Islet precursor cell (in vitro differentiated cells): ENCODE measurements around the gene DAAM2.

Experiments used
- DNase-seq: peaks from one replicate; pipeline ENCODE4 v3.0.0-alpha.2; 2018

DAAM2 gene

GRCh38 chr6:39849764-39850163 is 57.6 kb downstream of the DAAM2 start:
- DNase-seq: peak; percentile 69

GRCh38 chr6:39850736-39851297 is 58.6 kb downstream of the DAAM2 start:
- no peak for DNase-seq

GRCh38 chr6:39851331-39851730 is 59.2 kb downstream of the DAAM2 start:
- DNase-seq: no peak

GRCh38 chr6:39852324-39852723 is 60.1 kb downstream of the DAAM2 start:
- DNase-seq: no peak

GRCh38 chr6:39853604-39854003 is 61.4 kb downstream of the DAAM2 start:
- no peak for DNase-seq

GRCh38 chr6:39855356-39855995 is 63.3 kb downstream of the DAAM2 start:
- DNase-seq: no peak

- DNase-seq: no peak
Observed at GRCh38 chr6:39859025-39859424, 66.8 kb downstream of the DAAM2 start.

GRCh38 chr6:39861663-39862062 is 69.5 kb downstream of the DAAM2 start:
- no peak for DNase-seq

GRCh38 chr6:39865011-39865888 is 73.1 kb downstream of the DAAM2 start:
- peak; percentile 69 for DNase-seq

- DNase-seq: no peak
Observed at GRCh38 chr6:39867592-39867991, 75.4 kb downstream of the DAAM2 start.

- no peak for DNase-seq
Observed at GRCh38 chr6:39870950-39871349, 78.8 kb downstream of the DAAM2 start.

- DNase-seq: peak; percentile 35
Observed at GRCh38 chr6:39873439-39873838, 81.3 kb downstream of the DAAM2 start.

GRCh38 chr6:39876111-39876510 is 83.9 kb downstream of the DAAM2 start:
- DNase-seq: no peak

- no peak for DNase-seq
Observed at GRCh38 chr6:39876826-39877225, 84.7 kb downstream of the DAAM2 start.

- no peak for DNase-seq
Observed at GRCh38 chr6:39879535-39879934, 87.4 kb downstream of the DAAM2 start.

GRCh38 chr6:39880594-39880993 is 88.4 kb downstream of the DAAM2 start:
- no peak for DNase-seq

GRCh38 chr6:39881851-39882530 is 89.8 kb downstream of the DAAM2 start:
- no peak for DNase-seq

- DNase-seq: peak; percentile 93
Observed at GRCh38 chr6:39882531-39882899, 90.3 kb downstream of the DAAM2 start.

- DNase-seq: peak; percentile 82
Observed at GRCh38 chr6:39884696-39885095, 92.5 kb downstream of the DAAM2 start.

GRCh38 chr6:39885691-39886090 is 93.5 kb downstream of the DAAM2 start:
- DNase-seq: no peak

GRCh38 chr6:39886871-39887270 is 94.7 kb downstream of the DAAM2 start:
- DNase-seq: no peak

- DNase-seq: peak; percentile 99
Observed at GRCh38 chr6:39887692-39888450, 95.7 kb downstream of the DAAM2 start.

- no peak for DNase-seq
Observed at GRCh38 chr6:39889229-39889628, 97.1 kb downstream of the DAAM2 start.
